Fibroblast of lung (primary cell): ENCODE data around the gene SMARCA4. TPM values are rescaled to one million over a fixed set of nuclear protein-coding genes. Genes with fewer than 3 reads are reported as not detected.

Source experiments
- DNase-seq, 2 donors: peaks; one replicate each; pipeline versions ENCODE4 v3.0.0 to v3.0.0-alpha.2; 2010; ENCODE audit warnings: low read depth in 2 of 2
- H2AFZ ChIP-seq: 2 replicates; pipeline ENCODE4 v1.5.1; 2012; ENCODE audit warnings: low read length, control low read depth, inconsistent platforms
- H3K27ac ChIP-seq: 2 replicates; pipeline ENCODE4 v1.5.1; 2011; ENCODE audit warnings: low read length, control low read depth; ENCODE audit not compliant: insufficient read depth
- H3K27me3 ChIP-seq: 2 replicates; pipeline ENCODE4 v1.5.1; 2011; ENCODE audit warnings: mild to moderate bottlenecking, low read length; ENCODE audit not compliant: control insufficient read depth, insufficient read depth
- H3K36me3 ChIP-seq: 2 replicates; pipeline ENCODE4 v1.5.1; 2011; ENCODE audit warnings: low read length; ENCODE audit not compliant: control insufficient read depth, insufficient read depth
- H3K4me1 ChIP-seq: 2 replicates; pipeline ENCODE4 v1.5.1; 2011; ENCODE audit warnings: low read length; ENCODE audit not compliant: control insufficient read depth, insufficient read depth; ENCODE audit errors: extremely low read depth
- H3K4me2 ChIP-seq: 2 replicates; pipeline ENCODE4 v1.5.1; 2011; ENCODE audit warnings: low read length, control low read depth; ENCODE audit not compliant: insufficient read depth; ENCODE audit errors: extremely low read depth
- H3K4me3 ChIP-seq, 4 experiments: fragments of 200-600 bp in 1 of 4; sonication (generic) in 1 of 4; replicated peaks in 1 of 4; 2 replicates each; pipeline ENCODE4 v1.5.1; 2011 to 2016; ENCODE audit warnings: low read length in 4 of 4, low read depth in 3 of 4, mild to moderate bottlenecking in 3 of 4, control low read depth in 2 of 4, inconsistent platforms in 1 of 4, mixed read lengths in 1 of 4; ENCODE audit not compliant: insufficient read depth in 1 of 4; ENCODE audit errors: control extremely low read depth in 1 of 4
- H3K79me2 ChIP-seq: 2 replicates; pipeline ENCODE4 v1.5.1; 2012; ENCODE audit warnings: mild to moderate bottlenecking, low read length, inconsistent platforms; ENCODE audit not compliant: control insufficient read depth, insufficient read depth
- H3K9ac ChIP-seq: 2 replicates; pipeline ENCODE4 v1.5.1; 2011; ENCODE audit warnings: mild to moderate bottlenecking, low read length, control low read depth; ENCODE audit not compliant: insufficient read depth
- H3K9me3 ChIP-seq: 2 replicates; pipeline ENCODE4 v1.5.1; 2012; ENCODE audit warnings: low read depth, low read length; ENCODE audit not compliant: control insufficient read depth, insufficient read depth
- H4K20me1 ChIP-seq: 2 replicates; pipeline ENCODE4 v1.5.1; 2011; ENCODE audit warnings: low read length; ENCODE audit not compliant: control insufficient read depth, insufficient read depth; ENCODE audit errors: extremely low read depth
- CTCF ChIP-seq, 2 donors: IDR thresholded peaks in 1 of 2; conservative IDR thresholded peaks in 1 of 2; 1 replicate in 1 of 2; 2 replicates in 1 of 2; pipeline ENCODE4 v1.5.1; 2011 to 2012; ENCODE audit warnings: low read length in 2 of 2, control low read depth in 1 of 2, inconsistent platforms in 1 of 2, low read depth in 1 of 2, mild to moderate bottlenecking in 1 of 2
- EZH2 ChIP-seq: IDR thresholded peaks from 2 replicates; pipeline ENCODE4 v1.5.1; 2012; ENCODE audit warnings: low read length, control low read depth, mild to moderate bottlenecking; ENCODE audit errors: missing control alignments
- polyA plus RNA-seq, 2 donors: library from polyadenylated mRNA; depleted of rRNA in 1 of 2; stranded (reverse) in 1 of 2; unstranded in 1 of 2; fragments of >200 nt; gene quantifications; 2 replicates each; pipeline ENCODE4 v1.2.1, GENCODE V29; 2011 to 2012; ENCODE audit warnings: missing spikeins in 1 of 2
- total RNA-seq: library from RNA; depleted of rRNA; stranded (reverse); fragments of >200 nt; gene quantifications from 2 replicates; pipeline ENCODE4 v1.2.1, GENCODE V29; 2014

The SMARCA4 gene
- total and polyA plus RNA-seq, 2 donors (not counting 1 experiment from before 2014, with no cell fraction given): 28.1 to 61.1 TPM

GRCh38 chr19:10998045-10998533, 37.3 kb downstream of the SMARCA4 start:
- Histone ChIP-seq H3K4me2 (no peak overlapping the region), H3K9me3 (no peaks in the 10 kb centered on the region), H3K79me2 (no peaks in the 10 kb centered on the region), H3K9ac (no peak overlapping the region), H3K4me3 (no peak overlapping the region), H3K27ac (no peak overlapping the region), H3K36me3 (peaks cover 21% of the 10 kb centered on the region), H2AFZ (no peak overlapping the region), H4K20me1 (no peaks in the 10 kb centered on the region), H3K4me1 (no peaks in the 10 kb centered on the region), H3K27me3 (no peaks in the 10 kb centered on the region)
- DNase-seq: peak; percentile 6 to 55
- no peak for TF ChIP-seq CTCF (conservative IDR thresholded peaks at IDR 0.05 in 1 of 2, IDR thresholded peaks at IDR 0.05 in 1 of 2; ENCODE audit: low read depth in 1 of 2, low read length in 2 of 2)
- no peak for TF ChIP-seq EZH2

GRCh38 chr19:10998666-10999065, 37.8 kb downstream of the SMARCA4 start:
- TF ChIP-seq EZH2: no peak
- TF ChIP-seq CTCF (conservative IDR thresholded peaks at IDR 0.05 in 1 of 2, IDR thresholded peaks at IDR 0.05 in 1 of 2; ENCODE audit: low read depth in 1 of 2, low read length in 2 of 2): no peak
- no peak overlapping the region for H3K4me2 ChIP-seq

GRCh38 chr19:11005521-11005920, 44.7 kb downstream of the SMARCA4 start:
- H3K4me3 ChIP-seq: no peak overlapping the region
- H4K20me1 ChIP-seq: no peaks in the 10 kb centered on the region
- H3K27ac ChIP-seq: no peak overlapping the region
- no peak overlapping the region for H2AFZ ChIP-seq
- H3K27me3 ChIP-seq: no peaks in the 10 kb centered on the region
- H3K4me1 ChIP-seq: no peaks in the 10 kb centered on the region
- peaks cover 19% of the 10 kb centered on the region for H3K36me3 ChIP-seq
- H3K4me2 ChIP-seq: no peak overlapping the region
- no peak overlapping the region for H3K9ac ChIP-seq
- no peak for DNase-seq
- TF ChIP-seq EZH2 (no peak), CTCF (conservative IDR thresholded peaks at IDR 0.05 in 1 of 2, IDR thresholded peaks at IDR 0.05 in 1 of 2; ENCODE audit: low read depth in 1 of 2, low read length in 2 of 2) (no peak)
- H3K9me3 ChIP-seq: no peaks in the 10 kb centered on the region
- H3K79me2 ChIP-seq: no peaks in the 10 kb centered on the region

More at GRCh38 chr19:10998666-10999065, 37.8 kb downstream of the SMARCA4 start:
- Histone ChIP-seq H3K27ac (no peak overlapping the region), H3K36me3 (peaks cover 21% of the 10 kb centered on the region), H3K9ac (no peak overlapping the region), H4K20me1 (no peaks in the 10 kb centered on the region), H3K4me3 (no peak overlapping the region), H3K79me2 (no peaks in the 10 kb centered on the region), H3K9me3 (no peaks in the 10 kb centered on the region), H3K27me3 (no peaks in the 10 kb centered on the region), H3K4me1 (no peaks in the 10 kb centered on the region), H2AFZ (no peak overlapping the region)
- DNase-seq: no peak
